IgD-negative memory B cell (primary cell): ENCODE results near the gene GAP43. TPM values are rescaled to one million over a fixed set of nuclear protein-coding genes. Genes with fewer than 3 reads are reported as not detected.

Source experiments
- H3K27ac Mint-ChIP-seq, 3 donors: one replicate each; pipeline ENCODE4 v1.8.0; 2020 to 2022; ENCODE audit warnings: mild to moderate bottlenecking in 3 of 3, mixed read lengths in 3 of 3, moderate library complexity in 1 of 3
- H3K27me3 Mint-ChIP-seq: one replicate; pipeline ENCODE4 v1.8.0; 2021; ENCODE audit warnings: mixed read lengths
- H3K36me3 Mint-ChIP-seq: one replicate; pipeline ENCODE4 v1.8.0; 2020; ENCODE audit warnings: mild to moderate bottlenecking, mixed read lengths
- H3K4me1 Mint-ChIP-seq, 3 donors: one replicate each; pipeline ENCODE4 v1.8.0; 2020 to 2022; ENCODE audit warnings: mixed read lengths in 3 of 3, mild to moderate bottlenecking in 1 of 3
- H3K4me3 Mint-ChIP-seq, 4 donors: one replicate each; pipeline ENCODE4 v1.8.0; 2020 to 2022; ENCODE audit warnings: mild to moderate bottlenecking in 4 of 4, mixed read lengths in 4 of 4, moderate library complexity in 3 of 4
- H3K9me3 Mint-ChIP-seq, 3 donors: one replicate each; pipeline ENCODE4 v1.8.0; 2020 to 2021; ENCODE audit warnings: mixed read lengths in 3 of 3, mild to moderate bottlenecking in 1 of 3
- polyA plus RNA-seq: library from polyadenylated mRNA; unstranded; fragments of 300-500 nt; fragmentation: Illumina TruSeq; gene quantifications from one replicate; pipeline ENCODE4 v1.2.3, GENCODE V29; 2021

GAP43 gene
- polyA plus RNA-seq, 1 donor from 2014 or later = not detected

DNA sequence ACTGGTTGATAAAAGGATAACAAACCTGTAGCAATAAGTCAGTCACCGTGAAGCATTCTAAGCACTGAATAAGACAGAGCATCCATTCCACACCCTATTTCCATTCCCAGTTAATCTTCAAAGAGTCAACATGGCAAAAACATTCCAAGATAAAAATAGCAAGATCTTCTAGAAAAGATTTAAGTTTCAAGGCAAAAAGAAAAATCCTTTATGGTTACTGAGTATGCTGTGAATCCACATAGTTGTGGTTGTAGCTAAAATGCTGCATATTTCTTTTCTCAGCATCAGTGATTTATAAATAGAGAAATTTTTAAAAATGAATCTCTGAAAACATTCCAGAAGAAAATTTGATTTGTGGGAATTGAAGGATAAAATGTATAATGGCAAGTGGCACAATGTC lies 21.1 kb downstream of the GAP43 start:
- Mint-ChIP-seq H3K4me3 (no peak overlapping the region), H3K9me3 (no peaks in the 10 kb centered on the region), H3K4me1 (peaks cover 3% of the 10 kb centered on the region in 3 donors), H3K27me3 (no peaks in the 10 kb centered on the region), H3K27ac (no peak overlapping the region), H3K36me3 (peaks cover 4% of the 10 kb centered on the region)

- Mint-ChIP-seq H3K36me3 (peaks cover 4% of the 10 kb centered on the region), H3K4me1 (peaks cover 6 to 9% (median 7%) of the 10 kb centered on the region in 3 donors), H3K27ac (no peak overlapping the region), H3K27me3 (no peaks in the 10 kb centered on the region), H3K4me3 (no peak overlapping the region), H3K9me3 (no peaks in the 10 kb centered on the region)
Observed at GRCh38 chr3:115646027-115646690, 22.8 kb downstream of the GAP43 start.

- peaks cover 4% of the 10 kb centered on the region for H3K36me3 Mint-ChIP-seq
- no peak overlapping the region for H3K4me3 Mint-ChIP-seq
- no peaks in the 10 kb centered on the region for H3K27me3 Mint-ChIP-seq
- no peaks in the 10 kb centered on the region for H3K9me3 Mint-ChIP-seq
- H3K4me1 Mint-ChIP-seq = peaks cover 22 to 26% (median 24%) of the 10 kb centered on the region in 3 donors
- H3K27ac Mint-ChIP-seq = peak overlapping the region in 1 of 3 donors; percentile 3
Observed at GRCh38 chr3:115648559-115648958, 25.2 kb downstream of the GAP43 start.

DNA sequence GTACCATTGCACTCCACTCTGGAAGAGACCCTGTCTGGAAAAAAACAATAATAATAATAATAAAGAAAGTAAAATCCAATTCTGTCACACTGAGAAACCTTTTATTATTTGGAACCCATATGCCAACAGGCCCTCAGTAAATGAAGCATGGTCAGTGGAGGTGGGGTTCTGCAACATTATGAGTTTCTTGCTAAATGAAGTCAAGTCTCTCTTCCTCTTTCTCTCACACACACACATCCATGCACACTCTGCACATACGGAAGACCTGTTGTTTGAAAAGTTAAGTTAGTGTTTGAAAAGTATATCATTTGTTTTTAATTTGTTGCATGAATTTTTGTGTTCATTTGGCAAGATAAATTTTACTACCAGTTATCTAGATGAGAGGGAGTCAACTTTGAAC lies 27.8 kb downstream of the GAP43 start:
- H3K27me3 Mint-ChIP-seq = no peaks in the 10 kb centered on the region
- peak overlapping the region in 3 of 4 donors; percentile 3 to 82 (median 26) for H3K4me3 Mint-ChIP-seq
- peaks cover 23 to 27% (median 26%) of the 10 kb centered on the region in 3 donors for H3K4me1 Mint-ChIP-seq
- no peak overlapping the region for H3K27ac Mint-ChIP-seq
- no peaks in the 10 kb centered on the region for H3K9me3 Mint-ChIP-seq
- peaks cover 4% of the 10 kb centered on the region for H3K36me3 Mint-ChIP-seq

DNA sequence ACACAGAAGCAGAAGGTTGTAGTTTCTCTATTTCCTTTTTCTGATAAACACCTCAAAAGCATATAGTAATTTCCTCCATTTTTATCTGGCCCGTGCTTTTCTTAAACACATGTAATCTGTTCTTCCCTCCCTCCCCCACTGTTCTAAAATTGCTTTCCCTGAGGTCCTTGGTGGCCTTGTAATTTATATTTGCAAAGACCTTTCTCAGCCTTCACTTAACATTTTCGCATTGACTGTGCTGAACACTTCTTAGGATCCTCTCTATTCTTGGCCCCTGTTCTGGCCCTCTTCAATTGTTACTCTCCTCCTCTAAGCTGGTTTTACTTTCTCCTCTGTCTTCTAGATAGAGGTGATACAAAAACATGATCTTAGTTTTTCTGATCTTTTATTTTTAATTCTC lies 28.3 kb downstream of the GAP43 start:
- Mint-ChIP-seq H3K36me3 (peaks cover 4% of the 10 kb centered on the region), H3K27me3 (no peaks in the 10 kb centered on the region), H3K4me3 (peak overlapping the region in 2 of 4 donors; percentile 3 to 82), H3K4me1 (peaks cover 23 to 27% (median 26%) of the 10 kb centered on the region in 3 donors), H3K9me3 (no peaks in the 10 kb centered on the region), H3K27ac (no peak overlapping the region)

- no peaks in the 10 kb centered on the region for H3K9me3 Mint-ChIP-seq
- no peaks in the 10 kb centered on the region for H3K36me3 Mint-ChIP-seq
- H3K4me1 Mint-ChIP-seq = peaks cover 32 to 36% (median 34%) of the 10 kb centered on the region in 3 donors
- H3K27me3 Mint-ChIP-seq = no peaks in the 10 kb centered on the region
- H3K27ac Mint-ChIP-seq = no peak overlapping the region
- peak overlapping the region in 3 of 4 donors; percentile 3 to 71 (median 71) for H3K4me3 Mint-ChIP-seq
Observed at GRCh38 chr3:115652738-115653137, 29.4 kb downstream of the GAP43 start.

GRCh38 chr3:115655761-115656282 lies 32.5 kb downstream of the GAP43 start:
- H3K4me1 Mint-ChIP-seq = peaks cover 44 to 57% (median 49%) of the 10 kb centered on the region in 3 donors
- no peak overlapping the region for H3K27ac Mint-ChIP-seq
- peak overlapping the region in 1 of 4 donors; percentile 42 for H3K4me3 Mint-ChIP-seq
- H3K36me3 Mint-ChIP-seq = no peaks in the 10 kb centered on the region
- no peaks in the 10 kb centered on the region for H3K9me3 Mint-ChIP-seq
- no peaks in the 10 kb centered on the region for H3K27me3 Mint-ChIP-seq

- peak overlapping the region; percentile 47 to 83 (median 57) for H3K4me3 Mint-ChIP-seq
- H3K9me3 Mint-ChIP-seq = no peaks in the 10 kb centered on the region
- H3K4me1 Mint-ChIP-seq = peaks cover 38 to 48% (median 43%) of the 10 kb centered on the region in 3 donors
- no peaks in the 10 kb centered on the region for H3K36me3 Mint-ChIP-seq
- peak overlapping the region; percentile 69 to 98 (median 87) for H3K27ac Mint-ChIP-seq
- no peaks in the 10 kb centered on the region for H3K27me3 Mint-ChIP-seq
Observed at GRCh38 chr3:115657168-115657567, 33.9 kb downstream of the GAP43 start.

DNA sequence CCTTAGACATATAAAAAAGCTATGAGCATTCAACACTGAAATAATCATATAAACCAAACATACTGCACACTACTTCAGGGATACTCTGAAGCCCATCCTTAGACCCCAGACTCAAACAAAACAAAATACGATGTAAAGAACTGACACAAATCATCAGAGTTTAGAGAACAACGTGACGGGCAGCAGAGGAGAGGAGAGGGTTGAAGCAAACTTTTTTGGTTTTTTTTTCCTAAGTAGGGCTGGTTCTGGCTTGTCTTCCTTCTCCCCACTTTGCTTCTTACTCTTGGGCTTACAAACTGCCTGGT lies 34.7 kb downstream of the GAP43 start:
- Mint-ChIP-seq H3K4me3 (peak overlapping the region; percentile 83 to 98 (median 92)), H3K36me3 (no peaks in the 10 kb centered on the region), H3K27ac (peak overlapping the region; percentile 87 to 98 (median 97)), H3K4me1 (peaks cover 30 to 41% (median 36%) of the 10 kb centered on the region in 3 donors), H3K9me3 (no peaks in the 10 kb centered on the region), H3K27me3 (no peaks in the 10 kb centered on the region)

- no peaks in the 10 kb centered on the region for H3K36me3 Mint-ChIP-seq
- H3K4me3 Mint-ChIP-seq = peak overlapping the region; percentile 83 to 98 (median 92)
- peak overlapping the region; percentile 87 to 98 (median 97) for H3K27ac Mint-ChIP-seq
- no peaks in the 10 kb centered on the region for H3K27me3 Mint-ChIP-seq
- H3K9me3 Mint-ChIP-seq = no peaks in the 10 kb centered on the region
- peaks cover 30 to 40% (median 35%) of the 10 kb centered on the region in 3 donors for H3K4me1 Mint-ChIP-seq
Observed at GRCh38 chr3:115658337-115659181, 35.2 kb downstream of the GAP43 start.

- Mint-ChIP-seq H3K36me3 (no peaks in the 10 kb centered on the region), H3K4me3 (peak overlapping the region; percentile 83 to 98 (median 92))
Observed at GRCh38 chr3:115659253-115660220, 36.2 kb downstream of the GAP43 start.

DNA sequence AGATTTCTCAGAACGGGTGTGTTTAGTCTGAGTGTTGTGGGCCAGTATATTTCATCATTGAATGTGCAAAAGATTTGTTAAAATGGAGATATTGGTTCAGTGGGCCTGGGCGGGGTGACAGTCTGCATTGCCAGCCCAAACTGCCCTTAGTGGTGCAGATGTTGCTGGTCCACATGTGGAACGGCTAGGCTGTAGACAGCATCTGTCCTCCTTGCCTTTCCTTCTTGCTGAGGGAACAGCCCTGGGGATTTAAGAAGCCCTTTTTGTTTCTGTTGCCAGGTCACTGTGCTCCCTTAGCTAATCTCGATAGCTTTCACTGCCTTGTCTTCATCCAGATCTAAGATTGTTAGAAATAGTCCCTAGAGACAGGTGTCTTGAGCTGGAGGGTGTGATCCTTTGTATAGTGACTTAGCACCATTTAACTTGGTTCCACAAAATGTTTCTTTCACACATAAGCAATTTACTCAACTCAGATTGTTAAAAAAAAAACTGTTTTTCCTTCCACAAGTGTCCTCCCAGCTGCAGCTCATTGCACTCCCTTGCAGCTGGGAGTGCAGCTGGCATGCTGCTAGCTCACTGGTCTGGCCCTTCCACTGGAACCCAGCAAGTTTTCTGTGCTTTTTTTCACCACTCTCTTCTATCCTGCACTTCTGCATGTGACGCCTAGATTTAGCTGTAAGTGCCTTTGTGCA lies 37.5 kb downstream of the GAP43 start:
- H3K9me3 Mint-ChIP-seq = no peaks in the 10 kb centered on the region
- peak overlapping the region in 2 of 4 donors; percentile 52 to 83 for H3K4me3 Mint-ChIP-seq
- H3K36me3 Mint-ChIP-seq = no peaks in the 10 kb centered on the region
- H3K4me1 Mint-ChIP-seq = peaks cover 31 to 40% (median 35%) of the 10 kb centered on the region in 3 donors
- no peaks in the 10 kb centered on the region for H3K27me3 Mint-ChIP-seq
- peak overlapping the region in 1 of 3 donors; percentile 68 for H3K27ac Mint-ChIP-seq

More at GRCh38 chr3:115659253-115660220, 36.2 kb downstream of the GAP43 start:
- Mint-ChIP-seq H3K27me3 (no peaks in the 10 kb centered on the region), H3K9me3 (no peaks in the 10 kb centered on the region), H3K4me1 (peaks cover 30 to 40% (median 35%) of the 10 kb centered on the region in 3 donors), H3K27ac (peak overlapping the region; percentile 87 to 98 (median 97))

GRCh38 chr3:115662356-115662755 lies 39.0 kb downstream of the GAP43 start:
- Mint-ChIP-seq H3K36me3 (no peaks in the 10 kb centered on the region), H3K27me3 (no peaks in the 10 kb centered on the region), H3K9me3 (no peaks in the 10 kb centered on the region), H3K4me1 (peaks cover 25 to 30% (median 30%) of the 10 kb centered on the region in 3 donors), H3K4me3 (peak overlapping the region in 1 of 4 donors; percentile 11), H3K27ac (no peak overlapping the region)

- H3K27ac Mint-ChIP-seq = peak overlapping the region in 1 of 3 donors; percentile 32
Observed at GRCh38 chr3:115663414-115663813, 40.1 kb downstream of the GAP43 start.

More at GRCh38 chr3:115663414-115663813, 40.1 kb downstream of the GAP43 start:
- Mint-ChIP-seq H3K27me3 (no peaks in the 10 kb centered on the region), H3K36me3 (no peaks in the 10 kb centered on the region), H3K9me3 (no peaks in the 10 kb centered on the region), H3K4me3 (no peak overlapping the region), H3K4me1 (peaks cover 17 to 25% (median 21%) of the 10 kb centered on the region in 3 donors)
